NCI-H1105 treated with DMSO at 0.1 percent for 48 hours (cell line): Measurements from ENCODE around the gene DUSP16.
"Not testable (repeated sequence)": the region's sequence is repeated elsewhere in the genome, so short reads cannot be mapped to it uniquely, and the experiment has no call there.

ENCODE experiments used
- DNase-seq: peaks from one replicate; lab custom pipeline; 2025; lab: John Stamatoyannopoulos, UW

The DUSP16 gene

GRCh38 chr12:12520273-12520672, 42.4 kb downstream of the DUSP16 start:
- DNase-seq, result no peak

GRCh38 chr12:12519354-12519998, 43.2 kb downstream of the DUSP16 start:
- no peak for DNase-seq

- no peak for DNase-seq
These were observed 43.7 kb downstream of the DUSP16 start for GRCh38 chr12:12518919-12519318.

GRCh38 chr12:12518464-12518845, 44.2 kb downstream of the DUSP16 start:
- no peak for DNase-seq

- DNase-seq, result no peak
These were observed 49.2 kb downstream of the DUSP16 start for GRCh38 chr12:12513416-12514006.

GRCh38 chr12:12511895-12512711, 50.6 kb downstream of the DUSP16 start:
- no peak for DNase-seq

GRCh38 chr12:12511021-12511783, 51.5 kb downstream of the DUSP16 start:
- DNase-seq, result no peak

- DNase-seq, result peak; percentile 10
These were observed 52.1 kb downstream of the DUSP16 start for GRCh38 chr12:12510551-12510950.

GRCh38 chr12:12510141-12510540, 52.5 kb downstream of the DUSP16 start:
- no peak for DNase-seq

GRCh38 chr12:12508612-12509011, 54.1 kb downstream of the DUSP16 start:
- DNase-seq, result no peak

GRCh38 chr12:12507121-12507520, 55.5 kb downstream of the DUSP16 start:
- DNase-seq, result no peak

- no peak for DNase-seq
These were observed 56.2 kb downstream of the DUSP16 start for GRCh38 chr12:12506496-12506890.

- no peak for DNase-seq
These were observed 56.8 kb downstream of the DUSP16 start for GRCh38 chr12:12505544-12506495.

GRCh38 chr12:12503384-12504078, 59.1 kb downstream of the DUSP16 start:
- DNase-seq, result no peak

- no peak for DNase-seq
These were observed 59.9 kb downstream of the DUSP16 start for GRCh38 chr12:12502815-12503151.

GRCh38 chr12:12502130-12502814, 60.4 kb downstream of the DUSP16 start:
- DNase-seq, result not testable (repeated sequence)

- no peak for DNase-seq
These were observed 61.5 kb downstream of the DUSP16 start for GRCh38 chr12:12501121-12501520.

GRCh38 chr12:12499909-12500604, 62.6 kb downstream of the DUSP16 start:
- DNase-seq, result no peak

GRCh38 chr12:12498210-12498609, 64.5 kb downstream of the DUSP16 start:
- no peak for DNase-seq

GRCh38 chr12:12495536-12495935, 67.1 kb downstream of the DUSP16 start:
- no peak for DNase-seq
